HEK293 (cell line): ENCODE data around the gene SLC66A2.
"Not testable (repeated sequence)": the region's sequence is repeated elsewhere in the genome, so short reads cannot be mapped to it uniquely, and the experiment has no call there.

Experiments used
- MYNN ChIP-seq: fragments of 450-650 bp; formaldehyde crosslinking; IDR thresholded peaks from 2 replicates; pipeline ENCODE4 v1.5.1; 2016; ENCODE audit warnings: missing biosample characterization, missing genetic modification characterization, borderline replicate concordance
- REPIN1 ChIP-seq: fragments of 450-650 bp; formaldehyde crosslinking; IDR thresholded peaks from 2 replicates; pipeline ENCODE4 v1.5.1; 2017; ENCODE audit warnings: missing biosample characterization, missing genetic modification characterization, low read depth
- TSHZ1 ChIP-seq: fragments of 450-650 bp; formaldehyde crosslinking; IDR thresholded peaks from 2 replicates; pipeline ENCODE4 v1.5.1; 2016; ENCODE audit warnings: missing biosample characterization, missing genetic modification characterization, borderline replicate concordance
- YY2 ChIP-seq: fragments of 450-650 bp; formaldehyde crosslinking; IDR thresholded peaks from 2 replicates; pipeline ENCODE4 v1.5.1; 2016; ENCODE audit warnings: missing biosample characterization, missing genetic modification characterization
- ZFP41 ChIP-seq: fragments of 450-650 bp; formaldehyde crosslinking; IDR thresholded peaks from 2 replicates; pipeline ENCODE4 v1.5.1; 2016; ENCODE audit warnings: missing biosample characterization, missing genetic modification characterization, borderline replicate concordance
- ZNF121 ChIP-seq: fragments of 450-650 bp; formaldehyde crosslinking; IDR thresholded peaks from 2 replicates; pipeline ENCODE4 v1.5.1; 2016; ENCODE audit warnings: missing biosample characterization, missing genetic modification characterization
- ZNF133 ChIP-seq: fragments of 450-650 bp; formaldehyde crosslinking; IDR thresholded peaks from 2 replicates; pipeline ENCODE4 v1.5.1; 2016; ENCODE audit warnings: missing biosample characterization, missing genetic modification characterization
- ZNF544 ChIP-seq: fragments of 450-650 bp; formaldehyde crosslinking; IDR thresholded peaks from 2 replicates; pipeline ENCODE4 v1.5.0; 2017; ENCODE audit warnings: missing biosample characterization, missing genetic modification characterization
- ZNF580 ChIP-seq: fragments of 450-650 bp; formaldehyde crosslinking; IDR thresholded peaks from 2 replicates; pipeline ENCODE4 v1.5.1; 2016; ENCODE audit warnings: missing biosample characterization, missing genetic modification characterization
- ZNF596 ChIP-seq: fragments of 450-650 bp; IDR thresholded peaks from 2 replicates; pipeline ENCODE4 v1.5.0; 2018; ENCODE audit warnings: missing biosample characterization, mild to moderate bottlenecking, missing genetic modification characterization, moderate library complexity
- ZNF76 ChIP-seq: fragments of 450-650 bp; formaldehyde crosslinking; IDR thresholded peaks from 2 replicates; pipeline ENCODE4; 2016; ENCODE audit warnings: low read depth, missing biosample characterization, missing genetic modification characterization, borderline replicate concordance
- TF ChIP-seq, protein P1 (sequence below): fragments of 450-650 bp; formaldehyde crosslinking; IDR thresholded peaks from 2 replicates; pipeline ENCODE4 v1.5.1; 2016; ENCODE audit warnings: missing biosample characterization, missing genetic modification characterization

DNA sequence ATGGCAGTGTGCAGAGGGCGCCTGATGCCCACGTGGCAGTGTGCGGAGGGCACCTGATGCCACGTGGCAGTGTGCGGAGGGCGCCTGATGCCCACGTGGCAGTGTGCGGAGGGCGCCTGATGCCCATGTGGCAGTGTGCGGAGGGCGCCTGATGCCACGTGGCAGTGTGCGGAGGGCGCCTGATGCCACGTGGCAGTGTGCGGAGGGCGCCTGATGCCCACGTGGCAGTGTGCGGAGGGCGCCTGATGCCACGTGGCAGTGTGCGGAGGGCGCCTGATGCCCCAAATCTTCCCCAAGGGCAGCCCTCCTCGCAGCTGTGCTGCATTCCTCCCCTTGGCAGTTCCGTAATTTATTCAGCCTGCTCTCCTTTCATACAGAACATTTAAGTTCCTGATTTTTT lies 73.2 kb downstream of the SLC66A2 start:
- not testable (repeated sequence) for TF ChIP-seq ZNF133 (tag by site-specific recombination); ZNF580; ZNF121 (tag by site-specific recombination); ZNF544 (tag by site-specific recombination); ZNF76 (tag by site-specific recombination); MYNN (tag by site-specific recombination); ZNF596 (tag by site-specific recombination); REPIN1; ZFP41 (tag by site-specific recombination); YY2 (tag by site-specific recombination); TSHZ1
- TF ChIP-seq, protein P1, sequence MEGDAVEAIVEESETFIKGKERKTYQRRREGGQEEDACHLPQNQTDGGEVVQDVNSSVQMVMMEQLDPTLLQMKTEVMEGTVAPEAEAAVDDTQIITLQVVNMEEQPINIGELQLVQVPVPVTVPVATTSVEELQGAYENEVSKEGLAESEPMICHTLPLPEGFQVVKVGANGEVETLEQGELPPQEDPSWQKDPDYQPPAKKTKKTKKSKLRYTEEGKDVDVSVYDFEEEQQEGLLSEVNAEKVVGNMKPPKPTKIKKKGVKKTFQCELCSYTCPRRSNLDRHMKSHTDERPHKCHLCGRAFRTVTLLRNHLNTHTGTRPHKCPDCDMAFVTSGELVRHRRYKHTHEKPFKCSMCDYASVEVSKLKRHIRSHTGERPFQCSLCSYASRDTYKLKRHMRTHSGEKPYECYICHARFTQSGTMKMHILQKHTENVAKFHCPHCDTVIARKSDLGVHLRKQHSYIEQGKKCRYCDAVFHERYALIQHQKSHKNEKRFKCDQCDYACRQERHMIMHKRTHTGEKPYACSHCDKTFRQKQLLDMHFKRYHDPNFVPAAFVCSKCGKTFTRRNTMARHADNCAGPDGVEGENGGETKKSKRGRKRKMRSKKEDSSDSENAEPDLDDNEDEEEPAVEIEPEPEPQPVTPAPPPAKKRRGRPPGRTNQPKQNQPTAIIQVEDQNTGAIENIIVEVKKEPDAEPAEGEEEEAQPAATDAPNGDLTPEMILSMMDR: not testable (repeated sequence)
